IMR-90 (cell line): ENCODE measurements around the gene CSNK2A2. TPM values are rescaled to one million over a fixed set of nuclear protein-coding genes. Genes with fewer than 3 reads are reported as not detected.

Experiments used
- ATAC-seq: fragments of 200-7000 bp; cut with Tn5 transposase; 2 replicates; pipeline ENCODE4 v1.9.1; 2020; ENCODE audit warnings: low read depth, mild to moderate bottlenecking, moderate library complexity
- BruUV-seq: library from RNA; stranded (reverse); fragments of 400-500 nt; replicated peaks from 2 replicates; lab custom pipeline; 2021; lab: Mats Ljungman, UMichigan
- CTCF ChIA-PET: fragments of 300-600 bp; formaldehyde crosslinking; extraction: SDS; loops from one replicate; lab custom pipeline; 2021; ENCODE audit warnings: antibody characterized with exemption; lab: Yijun Ruan, JAX
- POLR2A ChIA-PET: fragments of 300-600 bp; sonication (Branson Sonifier 250); formaldehyde crosslinking; loops from one replicate; lab custom pipeline; 2022; ENCODE audit warnings: antibody characterized with exemption; ENCODE audit not compliant: unreplicated experiment; lab: Charles Lee
- DNase-seq: peaks from one replicate; pipeline ENCODE4 v3.0.0; 2013
- H2AFZ ChIP-seq: replicated peaks from 2 replicates; pipeline ENCODE3; 2013; ENCODE audit warnings: low read length, mild to moderate bottlenecking; ENCODE audit not compliant: poor library complexity
- H2AK5ac ChIP-seq: 2 replicates; pipeline ENCODE4 v1.6.1; 2013; ENCODE audit warnings: low read depth, low read length, inconsistent platforms
- H2AK9ac ChIP-seq: replicated peaks from 2 replicates; pipeline ENCODE3; 2013; ENCODE audit warnings: mild to moderate bottlenecking, low read depth, low read length, moderate library complexity; ENCODE audit not compliant: poor library complexity
- H2BK120ac ChIP-seq: 2 replicates; pipeline ENCODE4 v1.6.1; 2013; ENCODE audit warnings: low read depth, low read length, inconsistent platforms
- H2BK15ac ChIP-seq: 3 replicates; pipeline ENCODE4 v1.6.1; 2013; ENCODE audit warnings: low read depth, low read length, inconsistent platforms
- H2BK20ac ChIP-seq: 2 replicates; pipeline ENCODE4 v1.6.1; 2013; ENCODE audit warnings: low read depth, mild to moderate bottlenecking, inconsistent platforms, low read length, moderate library complexity
- H2BK5ac ChIP-seq: 2 replicates; pipeline ENCODE4 v1.6.1; 2013; ENCODE audit warnings: mild to moderate bottlenecking, low read depth, low read length, inconsistent platforms; ENCODE audit not compliant: poor library complexity, severe bottlenecking
- H3K14ac ChIP-seq: replicated peaks from 2 replicates; pipeline ENCODE4 v1.6.1; 2013; ENCODE audit warnings: low read depth, low read length, inconsistent platforms
- H3K18ac ChIP-seq: 2 replicates; pipeline ENCODE4 v1.6.1; 2013; ENCODE audit warnings: low read depth, low read length, control low read depth
- H3K23ac ChIP-seq: 2 replicates; pipeline ENCODE4 v1.6.1; 2013; ENCODE audit warnings: low read depth, low read length, inconsistent platforms
- H3K27ac ChIP-seq: 2 replicates; pipeline ENCODE4 v1.5.1; 2013; ENCODE audit warnings: mild to moderate bottlenecking, control low read depth, low read length; ENCODE audit not compliant: insufficient read depth
- H3K27me3 ChIP-seq: 2 replicates; pipeline ENCODE4 v1.6.1; 2013; ENCODE audit warnings: low read length; ENCODE audit not compliant: control insufficient read depth, insufficient read depth
- H3K36me3 ChIP-seq: 2 replicates; pipeline ENCODE4 v1.6.1; 2013; ENCODE audit warnings: low read length, mixed read lengths; ENCODE audit not compliant: control insufficient read depth, insufficient read depth
- H3K4ac ChIP-seq: 2 replicates; pipeline ENCODE4 v1.6.1; 2013; ENCODE audit warnings: low read depth, low read length, inconsistent platforms
- H3K4me1 ChIP-seq: 2 replicates; pipeline ENCODE4 v1.6.1; 2013; ENCODE audit warnings: low read length, mixed read lengths; ENCODE audit not compliant: control insufficient read depth, insufficient read depth
- H3K4me2 ChIP-seq: 2 replicates; pipeline ENCODE4 v1.6.1; 2013; ENCODE audit warnings: low read depth, mild to moderate bottlenecking, control low read depth, low read length, moderate library complexity
- H3K4me3 ChIP-seq: 2 replicates; pipeline ENCODE4 v1.5.1; 2013; ENCODE audit warnings: low read depth, mild to moderate bottlenecking, control low read depth, low read length, moderate library complexity; ENCODE audit not compliant: insufficient read depth
- H3K56ac ChIP-seq: 2 replicates; pipeline ENCODE4 v1.6.1; 2013; ENCODE audit warnings: low read length, inconsistent platforms; ENCODE audit not compliant: insufficient read depth; ENCODE audit errors: extremely low read depth
- H3K79me1 ChIP-seq, 2 experiments: 2 replicates each; pipeline ENCODE4 v1.6.1; 2013; ENCODE audit warnings: low read length in 2 of 2, inconsistent platforms in 1 of 2, low read depth in 1 of 2
- H3K9ac ChIP-seq: 2 replicates; pipeline ENCODE4 v1.6.1; 2013; ENCODE audit warnings: low read depth, low read length, control low read depth
- H3K9me1 ChIP-seq: 2 replicates; pipeline ENCODE4 v1.6.1; 2013; ENCODE audit warnings: low read length, inconsistent platforms; ENCODE audit not compliant: insufficient read depth
- H3K9me3 ChIP-seq: 2 replicates; pipeline ENCODE4 v1.6.1; 2013; ENCODE audit warnings: low read length; ENCODE audit not compliant: control insufficient read depth, insufficient read depth
- H4K20me1 ChIP-seq: 2 replicates; pipeline ENCODE4 v1.6.1; 2013; ENCODE audit warnings: low read length, inconsistent platforms; ENCODE audit not compliant: insufficient read depth
- H4K5ac ChIP-seq: 2 replicates; pipeline ENCODE4 v1.6.1; 2013; ENCODE audit warnings: mild to moderate bottlenecking, low read depth, low read length, control low read depth
- H4K8ac ChIP-seq, 2 experiments: 2 replicates each; pipeline ENCODE4 v1.6.1; 2013; ENCODE audit warnings: low read depth in 2 of 2, low read length in 2 of 2, control low read depth in 1 of 2, inconsistent platforms in 1 of 2
- H4K91ac ChIP-seq: 2 replicates; pipeline ENCODE4 v1.6.1; 2013; ENCODE audit warnings: low read depth, low read length, inconsistent platforms; ENCODE audit not compliant: insufficient read depth
- CHD1 ChIP-seq: IDR thresholded peaks from 2 replicates; pipeline ENCODE4 v1.6.1; 2012; ENCODE audit warnings: low read depth, low read length, improper control_type of control experiment
- CTCF ChIP-seq: conservative IDR thresholded peaks from 2 replicates; pipeline ENCODE4 v1.5.1; 2012; ENCODE audit warnings: mild to moderate bottlenecking, low read depth, low read length, improper control_type of control experiment
- ELK1 ChIP-seq: fragments of 150-350 bp; IDR thresholded peaks from 2 replicates; pipeline ENCODE4 v1.6.1; 2016; ENCODE audit warnings: low read depth, mild to moderate bottlenecking, low read length, moderate library complexity, borderline replicate concordance
- MAZ ChIP-seq: IDR thresholded peaks from 2 replicates; pipeline ENCODE4 v1.6.1; 2012; ENCODE audit warnings: low read depth, mild to moderate bottlenecking, low read length, improper control_type of control experiment, moderate library complexity, borderline replicate concordance
- MXI1 ChIP-seq: IDR thresholded peaks from 2 replicates; pipeline ENCODE4 v1.6.1; 2012; ENCODE audit warnings: low read depth, mild to moderate bottlenecking, low read length, moderate library complexity, borderline replicate concordance
- POLR2A ChIP-seq: IDR thresholded peaks from 2 replicates; pipeline ENCODE4 v1.6.1; 2012; ENCODE audit warnings: mild to moderate bottlenecking, low read depth, low read length
- RFX5 ChIP-seq: IDR thresholded peaks from 2 replicates; pipeline ENCODE4 v1.8.0; 2012; ENCODE audit warnings: low read depth, mild to moderate bottlenecking, low read length, moderate library complexity
- WGBS, 2 experiments: methylation state at CpG; one replicate each; pipeline versions ENCODE4 v1.1.5 to v1.1.7; 2013; ENCODE audit warnings: missing lambda C conversion rate in 2 of 2; ENCODE audit not compliant: insufficient read length in 1 of 2; ENCODE audit errors: extremely low coverage in 2 of 2; 5-methylcytosine and 5-hydroxymethylcytosine counted together
- dilution Hi-C: fragments of 300-500 bp; cut with HindIII; formaldehyde crosslinking; loops from one replicate; pipeline ENCODE4 v1.14.3; 2018; ENCODE audit warnings: low sequenced_read_pairs; ENCODE audit not compliant: unreplicated experiment
- in situ Hi-C: fragments of 300-500 bp; cut with MboI; formaldehyde crosslinking; loops from 3 replicates; pipeline ENCODE4 v1.14.3; 2019; ENCODE audit warnings: low sequenced_read_pairs, inconsistent platforms, mixed read lengths
- intact Hi-C: fragments of 100-400 bp; cut with micrococcal nuclease; formaldehyde crosslinking; loops from 2 replicates; pipeline ENCODE4 v1.10.0; 2022
- polyA plus RNA-seq, 3 experiments: library from polyadenylated mRNA; depleted of rRNA; stranded (reverse); fragments of >200 nt; gene quantifications; 2 replicates each; pipeline ENCODE4 v1.2.3, GENCODE V29; 2012; ENCODE audit warnings: low replicate concordance in 1 of 3
- total RNA-seq: library from RNA; depleted of rRNA; stranded (reverse); fragments of >200 nt; gene quantifications from 2 replicates; pipeline ENCODE4 v1.2.3, GENCODE V29; 2012

Gene CSNK2A2
- total and polyA plus RNA-seq, 2 of the 4 experiments (the other 2 are of a cell fraction) = 15.6 to 27.5 TPM

- no TSS peak for BruUV-seq
- Histone ChIP-seq H3K36me3 (peaks cover 9% of the 10 kb centered on the region), H2BK120ac (no peak overlapping the region), H2BK15ac (no peak overlapping the region), H3K4me3 (peak overlapping the region; percentile 82), H4K20me1 (peaks cover 8% of the 10 kb centered on the region; the same call in 1 of the 2 replicates), H3K14ac (0 out of 2 replicates have a peak overlapping the region, but pooled peaks have one; percentile 31), H3K27ac (peak overlapping the region; percentile 48), H2AFZ (peak overlapping the region; percentile 80), H3K9ac (peak overlapping the region; percentile 77), H3K9me1 (peaks cover 6% of the 10 kb centered on the region; the same call in 1 of the 2 replicates), H3K79me1 (peaks cover 13 to 24% of the 10 kb centered on the region in 2 experiments), H2AK5ac (no peak overlapping the region), H2BK20ac (no peak overlapping the region), H3K18ac (no peak overlapping the region), H3K23ac (peak overlapping the region; percentile 90), H4K5ac (no peak overlapping the region), H3K4ac (0 out of 2 replicates have a peak overlapping the region, but pooled peaks have one; percentile 16), H2BK5ac (no peak overlapping the region), H3K27me3 (peaks cover 14% of the 10 kb centered on the region), H3K4me1 (peaks cover 4% of the 10 kb centered on the region), H4K91ac (no peak overlapping the region), H4K8ac (no peak overlapping the region; a peak in 2 of 4 replicates), H3K9me3 (no peaks in the 10 kb centered on the region), H2AK9ac (peak overlapping the region; percentile 58), H3K56ac (no peak overlapping the region; the same call in 1 of the 2 replicates), H3K4me2 (peak overlapping the region; percentile 68)
- peak; percentile 47 for ATAC-seq
- CTCF ChIA-PET = no interaction called here
- intact Hi-C loops (loop anchor here (1.0 to 5.0 kb wide), 4 partner anchors 109 to 1430 kb away; no protein-coding TSS in a partner anchor), in situ Hi-C loops (no loop called here), dilution Hi-C loops (no loop called here)
- no peak for DNase-seq
- 0% methylated on average over 12 of the region's 97 CpGs; no CpG with 5 or more reads in 1 of the 2 experiments for WGBS, 2 experiments
- POLR2A ChIA-PET = no interaction called here
- TF ChIP-seq CTCF (no peak), MXI1 (0 out of 2 replicates have a peak, but pooled peaks have one; percentile 14), CHD1 (no peak), ELK1 (no peak), POLR2A (0 out of 2 replicates have a peak, but pooled peaks have one; percentile 15), MAZ (no peak), RFX5 (no peak)
These were observed 443 bp downstream of the CSNK2A2 start for GRCh38 chr16:58197314-58198012.
